GM18502 (cell line): ENCODE measurements around the gene PTPRA.
A peak's percentile ranks its signal among the peaks of the same experiment; 100 is the strongest.
"Not testable (repeated sequence)": the region's sequence is repeated elsewhere in the genome, so short reads cannot be mapped to it uniquely, and the experiment has no call there.

ENCODE experiments used
- ATAC-seq: cut with Tn5 transposase; IDR thresholded peaks from one replicate; pipeline ENCODE4 v1.9.1; 2021; ENCODE audit warnings: mild to moderate bottlenecking; ENCODE audit not compliant: unreplicated experiment, poor library complexity

The PTPRA gene

DNA sequence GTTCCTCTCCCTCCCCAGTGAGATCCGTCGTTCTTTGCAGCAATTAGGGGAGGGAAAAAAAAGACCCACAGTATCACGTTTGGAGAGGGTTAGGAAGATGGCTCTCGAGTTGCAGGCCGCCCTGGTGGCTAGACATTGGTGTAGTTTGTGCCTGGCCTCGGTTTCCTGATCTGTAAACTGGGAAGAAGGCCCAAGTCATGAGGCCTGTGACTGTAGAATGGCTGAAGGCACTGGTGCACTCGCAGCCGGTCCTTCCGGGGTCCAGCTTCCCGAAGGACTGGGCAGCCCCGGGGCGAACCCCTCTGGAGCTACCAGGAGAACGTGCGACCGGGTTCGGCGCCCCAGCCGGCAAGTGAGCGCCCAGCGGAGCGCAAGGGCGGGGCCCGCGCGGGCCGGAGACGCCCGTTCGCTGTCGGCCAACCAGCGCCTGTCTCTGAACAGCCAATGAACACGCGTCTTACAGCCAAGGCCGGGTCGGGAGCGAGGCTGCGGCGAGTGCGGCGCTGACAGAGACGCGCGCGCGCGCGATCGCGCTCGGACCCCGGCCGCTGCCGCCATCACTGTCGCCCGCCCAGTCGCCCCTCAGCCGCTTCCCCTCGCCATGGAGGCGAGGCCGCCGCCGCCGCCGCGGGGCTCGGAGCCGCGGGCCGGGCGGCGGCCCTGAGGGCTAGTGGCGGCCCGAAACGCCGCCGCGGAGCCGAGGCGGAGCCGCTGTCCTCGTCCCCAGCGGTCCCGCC, at the start of gene PTPRA:
PTPRA (plus strand) TSS at position 472 of the 737 bp plus-strand sequence. CDS start 90,797 bp downstream, outside the sequence.
- peak; percentile 91 for ATAC-seq

DNA sequence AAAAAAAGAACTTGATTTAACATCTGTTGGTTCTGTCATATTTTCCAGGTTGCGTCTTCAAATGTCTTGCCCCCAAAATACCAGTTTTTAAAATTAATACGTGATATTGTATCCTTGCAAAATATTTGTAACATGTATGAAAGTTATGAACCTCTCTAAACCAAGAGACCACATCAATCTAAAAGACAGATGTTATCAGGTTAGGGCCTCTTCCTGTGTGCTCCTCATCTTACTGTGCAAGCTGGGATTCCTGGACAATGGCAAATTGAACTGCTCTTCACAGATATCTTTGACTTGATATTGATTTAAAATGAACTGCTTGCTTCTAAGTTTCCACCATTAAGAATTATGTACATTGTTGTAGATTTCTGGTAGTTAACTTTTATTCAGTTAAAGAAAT, 47.5 kb upstream of the PTPRA start:
- ATAC-seq, result no peak

- ATAC-seq, result no peak
Observed at GRCh38 chr20:2826655-2827054, 46.6 kb upstream of the PTPRA start.

GRCh38 chr20:2829376-2829775, 43.9 kb upstream of the PTPRA start:
- no peak for ATAC-seq

DNA sequence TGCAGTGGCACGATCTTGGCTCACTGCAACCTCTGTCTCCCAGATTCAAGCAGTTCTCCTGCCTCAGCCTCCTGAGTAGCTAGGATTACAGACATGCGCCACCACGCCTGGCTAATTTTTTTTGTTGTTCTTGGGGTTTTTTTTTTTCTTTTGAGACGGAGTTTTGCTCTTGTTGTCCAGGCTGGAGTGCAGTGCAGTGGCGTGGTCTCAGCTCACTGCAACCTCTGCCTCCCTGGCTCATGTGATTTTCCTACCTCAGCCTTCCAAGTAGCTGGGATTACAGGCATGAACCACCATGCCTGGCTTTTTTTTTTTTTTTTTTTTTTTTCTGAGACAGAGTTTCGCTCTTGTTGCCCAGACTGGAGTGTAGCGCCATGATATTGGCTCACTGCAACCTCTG, 42.1 kb upstream of the PTPRA start:
- not testable (repeated sequence) for ATAC-seq

GRCh38 chr20:2833761-2834160, 39.5 kb upstream of the PTPRA start:
- ATAC-seq, result no peak

DNA sequence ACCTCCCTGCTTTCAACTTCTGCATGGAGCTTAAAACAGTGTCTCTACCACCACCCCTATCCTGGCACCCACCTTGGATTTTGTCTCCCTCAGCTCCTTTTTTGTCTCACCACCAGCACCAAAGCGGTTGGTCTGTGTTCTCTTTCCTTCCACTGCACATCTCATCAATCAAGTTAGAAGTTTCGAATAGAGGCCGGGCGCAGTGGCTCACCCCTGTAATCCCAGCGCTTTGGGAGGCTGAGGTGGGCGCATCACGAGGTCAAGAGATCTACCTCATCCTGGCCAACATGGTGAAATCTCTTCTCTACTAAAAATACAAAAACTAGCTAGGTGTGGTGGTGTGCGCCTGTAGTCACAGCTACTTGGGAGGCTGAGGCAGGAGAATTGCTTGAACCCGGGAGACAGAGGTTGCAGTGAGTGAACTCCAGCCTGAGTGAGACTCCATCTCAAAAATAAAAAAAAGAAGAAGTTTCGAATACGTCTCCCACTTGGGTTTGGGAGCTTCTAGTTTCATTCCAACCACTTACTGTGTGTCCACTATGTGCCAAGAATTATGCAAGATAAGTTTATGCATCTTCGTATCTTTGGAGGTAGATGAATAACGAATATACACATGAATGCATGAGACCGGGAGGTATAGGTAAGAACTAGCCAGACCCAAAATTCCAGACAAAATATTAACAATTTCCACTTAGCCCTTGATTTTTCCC, 38.7 kb upstream of the PTPRA start:
- ATAC-seq, result no peak

- ATAC-seq, result no peak
Observed at GRCh38 chr20:2835331-2835796, 37.9 kb upstream of the PTPRA start.

- no peak for ATAC-seq
Observed at GRCh38 chr20:2836035-2836434, 37.2 kb upstream of the PTPRA start.

DNA sequence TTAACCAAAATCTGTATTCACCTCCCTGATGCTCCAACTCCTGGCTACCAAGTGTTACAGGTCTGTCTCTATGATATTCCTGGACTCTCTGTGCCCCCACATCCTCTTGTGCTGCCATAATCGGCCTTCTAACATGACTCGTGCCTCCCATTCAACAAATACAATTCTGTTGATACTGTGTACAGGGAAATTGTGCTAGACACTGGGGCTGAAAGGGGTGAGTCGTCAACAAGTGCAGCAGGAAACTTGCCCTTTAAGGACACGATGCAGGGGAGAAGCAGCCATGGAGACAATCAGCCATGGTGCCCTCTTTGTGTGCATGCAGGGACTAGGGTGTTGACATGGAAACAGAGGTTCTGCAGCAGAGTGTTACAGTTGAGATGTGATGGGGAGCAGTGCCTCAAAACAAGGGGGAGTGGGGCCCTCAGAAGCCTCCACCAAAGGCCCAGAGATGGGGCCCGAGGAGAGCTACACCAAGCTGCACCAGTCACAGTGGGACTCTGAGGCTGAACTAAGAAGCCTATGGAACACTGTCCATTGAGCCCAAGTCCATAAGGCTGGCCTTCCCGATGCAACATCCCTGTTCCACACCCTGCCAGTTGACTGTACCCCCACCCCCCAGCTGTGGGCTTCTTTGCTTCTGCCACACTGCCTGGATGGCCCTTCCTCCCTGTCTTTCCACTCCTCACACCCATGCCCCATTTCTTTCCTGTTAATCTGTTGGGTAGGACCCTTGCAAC, 35.9 kb upstream of the PTPRA start:
- no peak for ATAC-seq

DNA sequence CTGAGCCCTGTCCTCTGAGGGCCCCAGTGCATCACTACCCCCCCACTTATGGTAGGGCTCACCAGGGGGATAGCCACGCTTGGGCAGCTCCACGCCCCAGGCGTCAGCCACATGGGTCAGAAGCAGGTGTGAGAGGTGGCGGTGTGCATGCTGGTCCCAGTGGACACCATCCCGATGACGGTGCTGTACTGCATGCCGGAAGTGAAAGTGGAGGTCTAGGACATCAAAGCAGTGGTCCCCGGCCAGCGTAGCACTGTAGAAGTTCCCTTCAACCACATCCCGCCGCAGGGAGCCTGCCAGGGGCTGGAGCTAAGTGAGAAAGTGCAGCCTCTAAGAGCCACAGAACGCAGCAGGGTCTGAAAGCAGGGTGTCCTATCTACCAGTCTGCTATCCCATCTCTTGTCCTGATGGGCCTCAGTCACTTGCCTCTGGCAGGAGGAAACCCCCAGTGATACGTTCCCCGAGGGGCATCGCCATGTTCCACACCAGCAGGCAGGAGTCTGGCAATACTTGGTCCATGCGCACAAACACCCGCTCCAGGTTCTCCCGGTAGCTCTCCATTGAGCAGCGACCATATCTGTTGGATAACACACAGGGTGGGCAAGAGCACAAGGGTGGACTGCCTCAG, 35.0 kb upstream of the PTPRA start:
- ATAC-seq, result no peak

DNA sequence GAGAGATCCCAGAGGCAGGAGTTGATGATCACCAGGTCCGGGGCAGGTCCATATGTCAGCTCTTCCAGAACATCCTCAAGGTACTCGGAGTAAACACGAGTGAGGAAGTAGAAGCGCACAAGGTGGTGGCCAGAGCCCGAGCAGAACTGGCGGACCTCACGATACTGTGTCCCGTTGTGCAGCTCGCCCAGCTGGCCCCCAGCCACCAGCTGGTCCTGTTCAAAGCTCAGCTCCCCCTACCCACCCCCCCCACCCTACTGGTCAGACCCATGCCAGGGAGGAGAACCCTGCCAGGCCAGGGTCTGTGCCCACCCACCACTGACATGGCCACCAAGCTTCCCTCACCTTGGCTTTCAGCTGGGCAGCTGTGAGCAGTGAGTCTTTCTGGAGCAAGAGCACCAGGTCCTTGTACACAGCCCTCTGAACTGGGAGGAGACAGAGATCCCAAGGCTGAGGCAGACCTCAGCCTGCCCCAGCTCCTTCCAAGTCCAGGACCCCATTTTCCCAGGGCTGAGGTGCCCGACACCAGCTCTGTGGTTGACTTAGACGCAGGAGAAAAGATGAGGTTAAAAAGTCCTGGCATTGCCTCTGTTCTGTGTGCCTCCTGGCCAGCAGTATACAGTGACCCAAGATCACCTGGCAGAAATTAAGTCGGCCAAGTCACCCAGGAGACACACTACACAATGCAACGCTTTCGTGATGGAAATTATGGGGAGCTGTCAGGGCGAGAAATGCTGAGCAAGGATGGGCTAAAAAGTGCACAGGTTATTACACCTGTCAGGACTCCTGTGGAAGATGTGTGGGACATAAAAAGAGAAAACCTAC, 34.2 kb upstream of the PTPRA start:
- no peak for ATAC-seq

DNA sequence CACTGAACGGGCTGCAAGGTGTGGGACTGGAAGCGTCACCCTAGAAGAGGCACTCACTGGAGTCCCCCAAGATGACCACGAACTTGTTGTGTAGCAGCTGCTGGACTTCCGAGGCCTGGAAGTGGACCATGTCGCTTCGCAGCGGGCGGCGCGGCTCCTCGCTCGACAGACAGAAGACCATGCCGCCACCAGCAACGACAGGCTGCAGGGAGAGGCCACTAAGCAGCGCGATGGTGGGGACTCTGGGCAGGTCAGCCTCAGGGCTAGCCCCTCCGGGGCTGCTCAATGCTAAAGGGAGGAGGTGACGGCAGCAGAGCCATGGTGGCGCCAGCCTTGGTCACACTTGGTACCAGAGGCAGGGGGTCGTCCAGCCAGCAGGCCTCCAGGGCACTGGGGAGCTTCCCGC, 33.5 kb upstream of the PTPRA start:
- ATAC-seq, result no peak

DNA sequence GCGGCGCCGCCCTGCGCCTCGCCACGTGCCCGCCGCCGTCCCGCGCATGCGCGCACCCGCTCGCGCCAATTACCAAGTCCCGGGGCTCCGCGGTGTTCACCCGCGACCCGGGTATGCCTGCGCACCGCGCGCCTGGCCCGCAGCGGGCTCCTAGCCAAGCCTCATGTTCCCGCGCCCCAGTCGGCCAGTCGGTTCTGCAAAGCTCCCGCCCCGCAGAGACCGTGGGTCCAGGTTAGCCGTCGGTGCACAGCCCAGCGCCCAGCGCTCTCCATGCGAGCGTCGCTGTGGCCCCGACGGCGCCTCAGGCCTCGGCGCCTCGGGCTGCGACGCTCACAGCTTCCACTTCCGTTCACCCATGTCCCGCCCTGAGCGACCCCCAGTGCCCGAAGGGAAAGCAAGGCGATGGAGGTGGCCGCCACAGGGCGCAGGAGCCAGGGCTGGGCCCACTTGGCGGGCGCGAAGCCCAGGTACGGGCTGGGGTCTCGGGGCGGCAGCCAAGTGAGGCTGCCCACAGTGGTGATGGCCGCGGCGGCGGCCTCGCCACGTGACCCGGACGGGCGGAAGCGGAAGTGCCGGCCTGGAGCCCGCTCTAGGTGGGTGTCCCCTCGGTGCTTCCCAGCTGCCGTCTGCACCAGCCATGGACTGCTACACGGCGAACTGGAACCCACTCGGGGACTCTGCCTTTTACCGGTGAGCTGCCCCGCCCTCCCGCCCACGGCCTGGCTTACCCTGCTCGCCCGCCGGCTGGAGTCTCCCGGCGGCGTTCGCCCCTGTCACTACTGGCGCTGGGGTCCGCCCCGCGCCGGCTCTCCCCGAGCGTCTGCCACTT, 32.9 kb upstream of the PTPRA start, which contains the start of the genes PCED1A and VPS16:
PCED1A (minus strand) TSS at position 518 of the 829 bp plus-strand sequence. CDS start 743 bp downstream, outside the sequence.
VPS16 (plus strand) TSS at position 608 of the 829 bp plus-strand sequence; CDS start at position 638, 30 bp downstream.
- ATAC-seq, result peak; percentile 98

GRCh38 chr20:2840967-2841531, 32.2 kb upstream of the PTPRA start:
- ATAC-seq, result peak; percentile 31

GRCh38 chr20:2845607-2846006, 27.7 kb upstream of the PTPRA start:
- ATAC-seq, result no peak

DNA sequence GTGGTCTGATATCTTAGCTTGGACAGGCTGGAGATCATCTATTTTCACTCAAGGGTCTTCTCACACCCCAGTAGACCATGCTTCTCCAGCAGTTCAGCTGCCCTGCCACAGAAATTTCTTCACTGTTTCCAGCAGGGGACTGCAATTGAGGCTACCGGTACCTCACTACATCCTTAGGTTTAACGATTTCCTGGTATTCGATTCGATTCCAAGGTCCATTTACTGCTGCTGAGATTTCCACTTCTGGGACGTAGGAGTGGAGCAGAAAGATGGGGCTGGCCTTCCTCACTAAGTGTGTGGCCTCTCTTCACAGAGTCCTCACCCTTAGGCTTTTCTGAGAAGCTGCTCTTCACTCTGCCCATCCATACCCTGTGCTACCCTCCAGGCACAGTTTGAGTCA, 26.6 kb upstream of the PTPRA start:
- no peak for ATAC-seq

DNA sequence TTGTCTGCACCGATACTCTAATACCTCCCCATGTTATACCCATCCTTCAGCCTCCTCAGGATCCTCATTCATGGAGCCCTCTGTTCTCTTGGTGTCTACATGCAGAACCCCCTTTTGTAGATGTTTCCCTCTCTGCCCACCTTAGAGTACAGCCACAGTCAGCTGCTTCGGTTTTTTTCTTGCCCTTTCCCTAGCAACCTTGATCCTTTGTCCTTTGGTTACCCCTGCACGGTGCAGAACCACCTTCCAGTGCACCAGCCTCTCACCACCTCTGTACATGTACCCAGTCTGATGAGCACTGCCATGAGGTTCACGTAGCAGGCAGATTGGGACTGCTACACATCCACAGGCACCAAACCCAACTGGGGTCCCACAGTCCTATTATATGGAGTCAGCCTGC, 25.5 kb upstream of the PTPRA start:
- ATAC-seq, result no peak
